ENCODE results near the gene CDH15.

DNA sequence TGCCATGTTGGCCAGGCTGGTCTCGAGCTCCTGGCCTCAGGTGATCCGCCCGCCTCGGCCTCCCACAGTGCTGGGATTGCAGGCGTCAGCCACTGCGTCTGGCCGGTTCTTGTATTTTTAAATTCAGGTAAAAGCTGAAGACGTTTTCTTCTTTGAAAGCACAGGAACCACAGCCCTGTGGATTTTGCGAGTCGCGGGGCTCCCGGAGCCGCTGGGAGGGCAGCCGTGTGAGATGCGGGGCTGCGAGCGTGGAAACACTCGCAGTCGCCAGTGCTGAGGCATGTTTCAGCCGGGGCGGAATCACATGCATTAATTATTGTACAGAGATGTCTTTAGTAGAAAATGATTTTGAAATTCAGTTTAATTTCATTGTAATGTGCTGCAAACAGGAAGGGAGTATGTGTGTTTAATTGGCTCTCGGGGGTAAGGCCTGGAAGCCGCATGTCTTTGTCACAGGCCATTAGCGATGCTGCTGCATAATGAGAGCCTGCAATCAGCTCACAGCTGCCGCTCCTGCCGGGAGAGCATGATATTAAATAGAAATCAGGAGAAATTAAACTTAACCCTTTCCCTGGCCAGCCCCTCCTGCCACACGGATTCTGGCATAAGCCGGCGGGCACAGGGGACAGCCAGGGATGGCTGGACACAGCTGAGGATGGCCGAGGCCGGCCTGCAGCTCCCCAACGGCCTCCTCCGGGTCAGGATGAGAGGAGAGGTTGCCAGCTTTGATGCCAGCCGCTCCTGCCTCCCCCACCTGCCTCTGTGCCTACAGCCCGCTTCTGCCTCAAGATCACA is 35.4 kb upstream of the CDH15 start:
- TF ChIP-seq, protein P1, sequence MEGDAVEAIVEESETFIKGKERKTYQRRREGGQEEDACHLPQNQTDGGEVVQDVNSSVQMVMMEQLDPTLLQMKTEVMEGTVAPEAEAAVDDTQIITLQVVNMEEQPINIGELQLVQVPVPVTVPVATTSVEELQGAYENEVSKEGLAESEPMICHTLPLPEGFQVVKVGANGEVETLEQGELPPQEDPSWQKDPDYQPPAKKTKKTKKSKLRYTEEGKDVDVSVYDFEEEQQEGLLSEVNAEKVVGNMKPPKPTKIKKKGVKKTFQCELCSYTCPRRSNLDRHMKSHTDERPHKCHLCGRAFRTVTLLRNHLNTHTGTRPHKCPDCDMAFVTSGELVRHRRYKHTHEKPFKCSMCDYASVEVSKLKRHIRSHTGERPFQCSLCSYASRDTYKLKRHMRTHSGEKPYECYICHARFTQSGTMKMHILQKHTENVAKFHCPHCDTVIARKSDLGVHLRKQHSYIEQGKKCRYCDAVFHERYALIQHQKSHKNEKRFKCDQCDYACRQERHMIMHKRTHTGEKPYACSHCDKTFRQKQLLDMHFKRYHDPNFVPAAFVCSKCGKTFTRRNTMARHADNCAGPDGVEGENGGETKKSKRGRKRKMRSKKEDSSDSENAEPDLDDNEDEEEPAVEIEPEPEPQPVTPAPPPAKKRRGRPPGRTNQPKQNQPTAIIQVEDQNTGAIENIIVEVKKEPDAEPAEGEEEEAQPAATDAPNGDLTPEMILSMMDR (IDR thresholded peaks at IDR 0.05; ENCODE audit: low read depth, low read length, poor library complexity, severe bottlenecking): no peak
- TF ChIP-seq EZH2phosphoT487 (IDR thresholded peaks at IDR 0.05; ENCODE audit: borderline replicate concordance, low read length): no peak
